Activated CD8-positive, alpha-beta T cell treated with anti-CD3 and anti-CD28 coated beads for 36 hours (primary cell): ENCODE results near the gene HSPB6. TPM values are rescaled to one million over a fixed set of nuclear protein-coding genes. Genes with fewer than 3 reads are reported as not detected.

Source experiments
- ATAC-seq: fragments of 200-7000 bp; cut with Tn5 transposase; one replicate; pipeline ENCODE4 v1.10.0; 2021; ENCODE audit warnings: mild to moderate bottlenecking, moderate library complexity
- CTCF ChIA-PET: fragments of 350-600 bp; sonication (Branson Sonifier 250); formaldehyde crosslinking; loops from one replicate; lab custom pipeline; 2021; ENCODE audit warnings: antibody characterized with exemption; lab: Charles Lee
- POLR2A ChIA-PET: fragments of 350-600 bp; sonication (Branson Sonifier 250); formaldehyde crosslinking; loops from one replicate; lab custom pipeline; 2021; ENCODE audit warnings: antibody characterized with exemption; lab: Charles Lee
- DNase-seq: peaks from one replicate; pipeline ENCODE4 v3.0.0-alpha.2; 2020
- H3K27ac Mint-ChIP-seq: one replicate; pipeline ENCODE4 v1.8.0; 2021; ENCODE audit warnings: mild to moderate bottlenecking, mixed read lengths
- H3K27me3 Mint-ChIP-seq: one replicate; pipeline ENCODE4 v1.8.0; 2021; ENCODE audit warnings: mixed read lengths
- H3K36me3 Mint-ChIP-seq: one replicate; pipeline ENCODE4 v1.8.0; 2021; ENCODE audit warnings: low read depth, mixed read lengths
- H3K4me1 Mint-ChIP-seq: one replicate; pipeline ENCODE4 v1.8.0; 2021; ENCODE audit warnings: low read depth, mixed read lengths
- H3K4me3 Mint-ChIP-seq: one replicate; pipeline ENCODE4 v1.8.0; 2021; ENCODE audit warnings: mild to moderate bottlenecking, moderate library complexity, mixed read lengths
- H3K9me3 Mint-ChIP-seq: one replicate; pipeline ENCODE4 v1.8.0; 2021; ENCODE audit warnings: mixed read lengths
- CTCF ChIP-seq: fragments of 200-600 bp; IDR thresholded peaks from one replicate; pipeline ENCODE4 v1.8.0; 2022; ENCODE audit warnings: antibody characterized with exemption, mild to moderate bottlenecking
- intact Hi-C: fragments of 100-400 bp; cut with micrococcal nuclease; formaldehyde crosslinking; loops from one replicate; pipeline ENCODE4 v1.10.0; 2022
- total RNA-seq, 2 experiments: library from RNA; stranded (reverse); gene quantifications; one replicate each; pipeline ENCODE4 v1.2.3, GENCODE V29; 2021

The HSPB6 gene
- total RNA-seq, 2 experiments from 2014 or later: 0.85 to 0.95 TPM

GRCh38 chr19:35776102-35776788 lies 19.4 kb upstream of the HSPB6 start:
- no peaks in the 10 kb centered on the region for H3K36me3 Mint-ChIP-seq
- peaks cover 10% of the 10 kb centered on the region for H3K4me1 Mint-ChIP-seq
- POLR2A ChIA-PET: interaction anchor here (0.9 to 1.3 kb wide), 5 partner anchors 13 to 94 kb away, joined by 3 to 4 read pairs (median 3); no protein-coding TSS in a partner anchor
- H3K27me3 Mint-ChIP-seq: no peaks in the 10 kb centered on the region
- CTCF ChIA-PET: no interaction called here
- no peak for ATAC-seq
- H3K27ac Mint-ChIP-seq: peak overlapping the region; percentile 59
- peak overlapping the region; percentile 72 for H3K4me3 Mint-ChIP-seq
- intact Hi-C loops: no loop called here
- H3K9me3 Mint-ChIP-seq: no peaks in the 10 kb centered on the region
- TF ChIP-seq CTCF: no peak
- no peak for DNase-seq

- POLR2A ChIA-PET: interaction anchor here (0.9 to 1.3 kb wide), 5 partner anchors 14 to 95 kb away, joined by 3 to 4 read pairs (median 3); no protein-coding TSS in a partner anchor
- no peak for TF ChIP-seq CTCF
- ATAC-seq: peak; percentile 99
- Mint-ChIP-seq H3K36me3 (peaks cover 1% of the 10 kb centered on the region), H3K27ac (peak within 1 kb of the TSS; percentile 59), H3K27me3 (no peaks in the 10 kb centered on the region), H3K9me3 (no peaks in the 10 kb centered on the region), H3K4me1 (peaks cover 10% of the 10 kb centered on the region), H3K4me3 (peak within 1 kb of the TSS; percentile 72)
- CTCF ChIA-PET: no interaction called here
- DNase-seq: peak; percentile 100
- intact Hi-C loops: no loop called here
Observed at GRCh38 chr19:35775298-35776101, 18.7 kb upstream of the HSPB6 start, which contains the start of gene ARHGAP33. Gene ARHGAP33, plus strand, starts transcription at chr19:35775564. Its CDS starts 95 bp downstream, at chr19:35775659.

GRCh38 chr19:35775046-35775297 lies 18.1 kb upstream of the HSPB6 start:
- no peak for ATAC-seq
- no peak for DNase-seq
- intact Hi-C loops: no loop called here
- H3K27ac Mint-ChIP-seq: no peak overlapping the region
- H3K9me3 Mint-ChIP-seq: no peaks in the 10 kb centered on the region
- TF ChIP-seq CTCF: no peak
- peaks cover 1% of the 10 kb centered on the region for H3K36me3 Mint-ChIP-seq
- CTCF ChIA-PET: no interaction called here
- POLR2A ChIA-PET: no interaction called here
- H3K4me1 Mint-ChIP-seq: peaks cover 10% of the 10 kb centered on the region
- H3K4me3 Mint-ChIP-seq: peak overlapping the region; percentile 72
- H3K27me3 Mint-ChIP-seq: no peaks in the 10 kb centered on the region

- Mint-ChIP-seq H3K4me3 (peak overlapping the region; percentile 72), H3K27ac (no peak overlapping the region), H3K27me3 (no peaks in the 10 kb centered on the region), H3K9me3 (no peaks in the 10 kb centered on the region), H3K36me3 (peaks cover 1% of the 10 kb centered on the region), H3K4me1 (peaks cover 10% of the 10 kb centered on the region)
- no peak for TF ChIP-seq CTCF
- ChIA-PET CTCF (no interaction called here), POLR2A (interaction anchor here (1.2 kb wide), 1 partner anchor 15 kb away, joined by 5 read pairs; no protein-coding TSS in a partner anchor)
- intact Hi-C loops: no loop called here
- ATAC-seq (no peak), DNase-seq (no peak)
Observed at GRCh38 chr19:35774274-35775045, 17.6 kb upstream of the HSPB6 start.
